ENCODE data around the gene RNF220. TPM values are rescaled to one million over a fixed set of nuclear protein-coding genes. Genes with fewer than 3 reads are reported as not detected.
"Not testable (repeated sequence)": the region's sequence is repeated elsewhere in the genome, so short reads cannot be mapped to it uniquely, and the experiment has no call there.

RNF220 gene
- total and polyA plus RNA-seq, 2 of the 4 experiments (the other 2 are of a cell fraction): 71.8 to 77.1 TPM

DNA sequence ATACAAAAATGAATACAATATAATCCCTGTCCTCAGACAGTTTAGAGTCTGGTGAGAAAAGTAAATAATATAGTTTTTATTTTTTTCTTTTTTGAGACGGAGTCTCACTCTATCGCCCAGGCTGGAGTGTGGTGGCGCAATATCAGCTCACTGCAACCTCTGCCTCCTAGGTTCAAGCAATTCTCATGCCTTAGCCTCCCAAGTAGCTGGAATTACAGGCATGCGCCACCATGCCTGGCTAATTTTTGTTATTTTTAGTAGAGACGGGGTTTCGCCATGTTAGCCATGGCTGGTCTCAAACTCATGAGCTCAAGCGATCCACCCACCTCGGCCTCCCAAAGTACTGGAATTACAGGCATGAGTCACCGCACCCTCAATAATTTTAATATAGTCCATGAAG is 294.3 kb downstream of the RNF220 start:
- H3K9me1 ChIP-seq (ENCODE audit: insufficient read depth, low read length); H2AK9ac ChIP-seq (replicated peaks; ENCODE audit: low read depth, low read length, poor library complexity); H3K14ac ChIP-seq (replicated peaks; ENCODE audit: low read depth, low read length); POLR2A ChIA-PET (ENCODE audit: unreplicated experiment); H3K27ac ChIP-seq (ENCODE audit: insufficient read depth, low read length); H3K4me1 ChIP-seq (ENCODE audit: control insufficient read depth, insufficient read depth, low read length); H3K4ac ChIP-seq (ENCODE audit: low read depth, low read length); BruUV-seq (replicated peaks); H3K36me3 ChIP-seq (ENCODE audit: control insufficient read depth, insufficient read depth, low read length); H3K79me1 ChIP-seq (ENCODE audit: low read depth in 1 of 2, low read length in 2 of 2); DNase-seq; H3K9ac ChIP-seq (ENCODE audit: low read depth, low read length); H4K91ac ChIP-seq (ENCODE audit: insufficient read depth, low read depth, low read length); ATAC-seq (ENCODE audit: low read depth); H2BK5ac ChIP-seq (ENCODE audit: low read depth, low read length, poor library complexity, severe bottlenecking); H2AK5ac ChIP-seq (ENCODE audit: low read depth, low read length); intact Hi-C loops (cut with micrococcal nuclease); H3K4me2 ChIP-seq (ENCODE audit: low read depth, low read length); dilution Hi-C loops (cut with HindIII; ENCODE audit: low sequenced_read_pairs, unreplicated experiment); in situ Hi-C loops (cut with MboI; ENCODE audit: low sequenced_read_pairs); H2AFZ ChIP-seq (replicated peaks; ENCODE audit: low read length, poor library complexity); H3K9me3 ChIP-seq (ENCODE audit: control insufficient read depth, insufficient read depth, low read length); H4K8ac ChIP-seq (ENCODE audit: low read depth in 2 of 2, low read length in 2 of 2); H3K23ac ChIP-seq (ENCODE audit: low read depth, low read length); H3K4me3 ChIP-seq (ENCODE audit: insufficient read depth, low read depth, low read length); H2BK15ac ChIP-seq (ENCODE audit: low read depth, low read length); H3K18ac ChIP-seq (ENCODE audit: low read depth, low read length); H3K56ac ChIP-seq (ENCODE audit: extremely low read depth, insufficient read depth, low read length); H4K5ac ChIP-seq (ENCODE audit: low read depth, low read length); H2BK20ac ChIP-seq (ENCODE audit: low read depth, low read length); H4K20me1 ChIP-seq (ENCODE audit: insufficient read depth, low read length); H2BK120ac ChIP-seq (ENCODE audit: low read depth, low read length): not testable (repeated sequence)
- peaks cover 11% of the 10 kb centered on the region for H3K27me3 ChIP-seq (ENCODE audit: control insufficient read depth, insufficient read depth, low read length)
- CTCF ChIA-PET: interaction anchor here (0.6 kb wide), 1 partner anchor 11 kb away, joined by 7 read pairs; no protein-coding TSS in a partner anchor
- no CpG with 5 or more reads among the region's 9 CpGs for WGBS, 2 experiments (ENCODE audit: extremely low coverage in 2 of 2, insufficient read length in 1 of 2)
